Mucosa of rectum (tissue), 2 donors: ENCODE data around the gene SLC22A16.
"Not testable (repeated sequence)": the region's sequence is repeated elsewhere in the genome, so short reads cannot be mapped to it uniquely, and the experiment has no call there.

Experiments
- H3K27ac ChIP-seq, 2 donors: one replicate each; pipeline ENCODE4 v1.7.0; 2013; ENCODE audit warnings: inconsistent platforms in 2 of 2, low read depth in 2 of 2, low read length in 2 of 2
- H3K27me3 ChIP-seq, 2 donors: one replicate each; pipeline ENCODE4 v1.7.0; 2013; ENCODE audit warnings: low read length in 2 of 2; ENCODE audit not compliant: control insufficient read depth in 2 of 2, insufficient read depth in 2 of 2
- H3K36me3 ChIP-seq, 2 donors: one replicate each; pipeline ENCODE4 v1.7.0; 2013; ENCODE audit warnings: low read length in 2 of 2; ENCODE audit not compliant: control insufficient read depth in 2 of 2, insufficient read depth in 2 of 2
- H3K4me1 ChIP-seq, 2 donors: one replicate each; pipeline ENCODE4 v1.7.0; 2013; ENCODE audit warnings: low read length in 2 of 2, mild to moderate bottlenecking in 1 of 2; ENCODE audit not compliant: control insufficient read depth in 2 of 2, insufficient read depth in 2 of 2
- H3K4me3 ChIP-seq, 2 donors: one replicate each; pipeline ENCODE4 v1.7.0; 2013; ENCODE audit warnings: low read length in 2 of 2
- H3K9ac ChIP-seq, 2 donors: one replicate each; pipeline ENCODE4 v1.7.0; 2013; ENCODE audit warnings: low read length in 2 of 2, low read depth in 1 of 2, mild to moderate bottlenecking in 1 of 2
- H3K9me3 ChIP-seq, 2 donors: one replicate each; pipeline ENCODE4 v1.7.0; 2013; ENCODE audit warnings: low read length in 2 of 2; ENCODE audit not compliant: control insufficient read depth in 2 of 2
- donor health status: healthy.
- donor health status: Normal muscosa, but diverticular disease.

Gene SLC22A16

DNA sequence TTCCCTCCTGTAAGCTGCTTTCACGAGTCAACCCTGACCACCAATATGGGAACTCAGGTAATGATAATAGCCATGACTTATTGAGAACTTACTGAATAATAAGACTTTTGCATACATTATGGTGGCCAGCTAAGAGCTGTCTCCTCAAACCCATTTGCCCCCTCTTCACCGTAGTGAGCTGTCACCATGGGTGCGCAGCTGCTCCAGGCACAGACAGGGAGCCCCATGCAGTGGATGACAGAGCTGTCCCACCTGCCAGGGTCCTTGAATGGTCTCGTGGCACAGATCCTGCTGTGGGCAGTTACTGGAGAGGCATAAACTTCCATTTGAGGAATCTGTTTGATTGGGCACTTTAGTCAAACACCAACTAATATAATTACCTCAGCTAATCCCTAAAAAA is 1.9 kb downstream of the SLC22A16 start:
- no peak overlapping the region for H3K27ac ChIP-seq
- H3K27me3 ChIP-seq = peaks cover 6 to 12% of the 10 kb centered on the region in 2 donors
- no peaks in the 10 kb centered on the region for H3K4me1 ChIP-seq
- no peak overlapping the region for H3K4me3 ChIP-seq
- H3K36me3 ChIP-seq = no peaks in the 10 kb centered on the region
- no peaks in the 10 kb centered on the region for H3K9me3 ChIP-seq
- H3K9ac ChIP-seq = no peak overlapping the region

GRCh38 chr6:110472739-110473138 is 3.7 kb downstream of the SLC22A16 start:
- Histone ChIP-seq H3K27me3 (peaks cover 6 to 12% of the 10 kb centered on the region in 2 donors), H3K27ac (no peak overlapping the region), H3K4me3 (no peak overlapping the region), H3K4me1 (no peaks in the 10 kb centered on the region), H3K36me3 (no peaks in the 10 kb centered on the region), H3K9me3 (no peaks in the 10 kb centered on the region), H3K9ac (no peak overlapping the region)

DNA sequence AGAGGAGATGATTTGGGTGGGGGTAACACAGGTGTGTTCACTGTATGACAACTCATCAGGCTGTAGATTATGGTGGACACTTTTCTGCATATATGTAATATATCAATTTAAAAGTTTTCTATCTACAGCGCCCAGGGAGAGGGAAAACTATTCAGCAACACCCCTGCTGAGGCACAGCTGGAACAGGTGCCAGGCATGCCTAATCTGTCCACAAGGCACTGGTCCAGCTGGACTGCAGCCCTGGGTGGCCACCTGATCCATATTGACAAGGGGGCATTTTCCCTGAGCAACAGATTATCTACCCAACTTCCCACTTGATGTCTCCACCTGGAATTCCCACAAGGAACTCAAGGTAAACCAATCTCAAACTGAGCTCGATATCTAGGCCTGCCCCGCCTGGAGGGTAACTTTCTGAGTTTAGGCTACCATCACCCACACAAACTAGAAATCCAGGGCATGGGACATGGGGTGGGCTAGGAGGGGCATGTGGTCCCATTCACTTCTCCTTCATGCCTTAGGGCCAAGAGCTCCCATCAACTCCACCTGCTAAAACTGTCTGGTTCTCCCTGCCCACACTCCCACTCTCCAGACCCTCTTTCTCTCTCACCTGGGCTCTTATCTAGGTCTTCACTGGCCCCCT is 4.6 kb downstream of the SLC22A16 start:
- H3K4me3 ChIP-seq = no peak overlapping the region
- no peak overlapping the region for H3K27ac ChIP-seq
- H3K36me3 ChIP-seq = no peaks in the 10 kb centered on the region
- peaks cover 6 to 10% of the 10 kb centered on the region in 2 donors for H3K27me3 ChIP-seq
- no peaks in the 10 kb centered on the region for H3K9me3 ChIP-seq
- H3K9ac ChIP-seq = no peak overlapping the region
- no peaks in the 10 kb centered on the region for H3K4me1 ChIP-seq

GRCh38 chr6:110468731-110469130 is 7.7 kb downstream of the SLC22A16 start:
- no peak overlapping the region for H3K27ac ChIP-seq
- no peaks in the 10 kb centered on the region for H3K27me3 ChIP-seq
- no peak overlapping the region for H3K4me3 ChIP-seq
- H3K4me1 ChIP-seq = no peaks in the 10 kb centered on the region
- H3K36me3 ChIP-seq = no peaks in the 10 kb centered on the region
- H3K9ac ChIP-seq = no peak overlapping the region
- H3K9me3 ChIP-seq = no peaks in the 10 kb centered on the region

GRCh38 chr6:110467566-110468140 is 8.8 kb downstream of the SLC22A16 start:
- Histone ChIP-seq H3K27ac (no peak overlapping the region), H3K9ac (no peak overlapping the region), H3K4me3 (no peak overlapping the region), H3K27me3 (no peaks in the 10 kb centered on the region), H3K9me3 (no peaks in the 10 kb centered on the region), H3K4me1 (no peaks in the 10 kb centered on the region), H3K36me3 (no peaks in the 10 kb centered on the region)

DNA sequence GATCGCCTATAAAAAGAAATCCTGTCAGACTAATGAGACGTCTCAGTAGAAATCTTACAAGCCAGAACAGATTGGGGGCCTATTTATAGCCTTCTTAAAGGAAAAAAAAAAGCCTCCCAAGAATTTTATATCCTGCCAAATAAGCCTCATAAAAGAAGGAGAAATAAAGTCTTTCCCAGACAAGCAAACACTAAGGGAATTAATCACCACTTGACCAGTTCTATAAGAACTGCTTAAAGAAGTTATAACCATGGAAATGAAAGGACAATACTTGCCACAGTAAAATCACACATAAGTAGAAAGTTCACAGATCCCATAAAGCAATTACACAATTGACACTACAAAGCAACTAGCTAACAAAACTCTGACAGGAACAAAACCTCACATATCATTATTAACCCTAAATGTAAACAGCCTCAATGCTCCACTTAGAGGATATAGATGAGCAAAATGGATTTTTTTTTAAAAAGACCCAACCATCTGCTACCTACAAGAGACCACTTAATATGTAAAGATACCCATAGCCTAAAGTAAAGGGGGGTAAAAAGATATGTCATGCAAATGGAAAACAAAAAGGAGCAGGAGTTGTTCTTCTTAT is 13.4 kb downstream of the SLC22A16 start:
- Histone ChIP-seq H3K27ac (no peak overlapping the region), H3K9me3 (peaks cover 0 to 3% of the 10 kb centered on the region in 2 donors), H3K9ac (no peak overlapping the region), H3K36me3 (no peaks in the 10 kb centered on the region), H3K4me1 (no peaks in the 10 kb centered on the region), H3K4me3 (no peak overlapping the region), H3K27me3 (no peaks in the 10 kb centered on the region)

GRCh38 chr6:110461376-110461775 is 15.0 kb downstream of the SLC22A16 start:
- Histone ChIP-seq H3K9ac (no peak overlapping the region), H3K27ac (no peak overlapping the region), H3K36me3 (no peaks in the 10 kb centered on the region), H3K9me3 (peaks cover 0 to 3% of the 10 kb centered on the region in 2 donors), H3K4me1 (no peaks in the 10 kb centered on the region), H3K4me3 (no peak overlapping the region), H3K27me3 (no peaks in the 10 kb centered on the region)

DNA sequence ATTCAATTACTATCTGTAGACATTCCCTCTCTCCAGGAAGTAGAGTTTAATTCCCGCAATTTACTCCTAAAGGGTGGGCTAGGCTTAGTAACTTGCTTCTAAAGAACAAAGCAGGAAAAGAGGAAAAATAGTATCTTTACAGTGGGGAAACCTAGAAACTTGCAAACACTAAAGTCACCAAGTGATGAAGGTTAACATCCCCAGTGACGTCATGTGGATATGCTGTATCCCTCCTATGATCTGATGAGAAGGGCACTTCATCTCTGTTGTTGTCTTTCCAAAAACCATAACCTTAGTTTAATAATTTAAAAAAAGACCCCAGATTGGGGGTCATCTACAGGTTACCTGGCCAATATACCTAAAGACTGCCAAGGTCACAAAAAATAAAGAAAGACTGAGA is 17.3 kb downstream of the SLC22A16 start:
- Histone ChIP-seq H3K4me3 (no peak overlapping the region), H3K9ac (no peak overlapping the region), H3K9me3 (peaks cover 0 to 3% of the 10 kb centered on the region in 2 donors), H3K27me3 (no peaks in the 10 kb centered on the region), H3K36me3 (no peaks in the 10 kb centered on the region), H3K27ac (no peak overlapping the region), H3K4me1 (no peaks in the 10 kb centered on the region)

DNA sequence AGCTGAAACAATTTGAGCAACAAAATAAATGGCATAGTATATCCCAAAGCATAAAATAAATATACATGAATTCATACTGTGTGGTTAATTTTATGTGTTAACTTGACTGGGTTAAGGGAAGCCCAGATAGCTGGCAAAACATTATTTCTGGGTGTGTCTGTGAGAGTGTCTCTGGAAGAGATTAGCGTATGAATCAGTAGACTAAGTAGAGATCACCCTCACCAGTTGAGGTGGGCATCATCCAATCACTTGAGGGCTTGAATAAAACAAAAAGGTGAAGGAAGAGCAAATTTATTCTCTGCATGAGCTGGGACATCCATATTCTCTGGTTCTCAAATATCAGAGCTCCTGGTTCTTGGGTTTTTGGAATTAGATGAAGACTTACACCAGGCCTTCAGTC is 17.9 kb downstream of the SLC22A16 start:
- Histone ChIP-seq H3K4me1 (no peaks in the 10 kb centered on the region), H3K9me3 (peaks cover 0 to 3% of the 10 kb centered on the region in 2 donors), H3K36me3 (no peaks in the 10 kb centered on the region), H3K27me3 (no peaks in the 10 kb centered on the region), H3K27ac (no peak overlapping the region), H3K9ac (no peak overlapping the region), H3K4me3 (no peak overlapping the region)

GRCh38 chr6:110457567-110458175 is 18.7 kb downstream of the SLC22A16 start:
- not testable (repeated sequence) for H3K4me1 ChIP-seq, H3K36me3 ChIP-seq, H3K9me3 ChIP-seq, H3K4me3 ChIP-seq, H3K27ac ChIP-seq, H3K9ac ChIP-seq, H3K27me3 ChIP-seq
